Natural killer cell (primary cell): ENCODE results near the gene CSNK1G2. TPM values are rescaled to one million over a fixed set of nuclear protein-coding genes. Genes with fewer than 3 reads are reported as not detected.

Experiments
- ATAC-seq, 3 donors: fragments of 150-1000 bp in 2 of 3; fragments of 200-7000 bp in 1 of 3; cut with Tn5 transposase; 1 replicate in 1 of 3; 2 replicates in 2 of 3; pipeline ENCODE4 v1.10.0; 2021; ENCODE audit warnings: mild to moderate bottlenecking in 2 of 3, moderate library complexity in 2 of 3
- DNase-seq, 2 donors: peaks; one replicate each; pipeline versions ENCODE4 v3.0.0 to v3.0.0-alpha.2; 2013 to 2021; ENCODE audit warnings: mixed read lengths in 1 of 2
- H3K27ac ChIP-seq: one replicate; pipeline ENCODE4 v1.5.1; 2013; ENCODE audit warnings: mild to moderate bottlenecking, low read length
- H3K27me3 ChIP-seq: one replicate; pipeline ENCODE4 v1.6.1; 2013; ENCODE audit warnings: low read length; ENCODE audit not compliant: control insufficient read depth, insufficient read depth
- H3K36me3 ChIP-seq: one replicate; pipeline ENCODE4 v1.6.1; 2013; ENCODE audit warnings: low read length; ENCODE audit not compliant: control insufficient read depth, insufficient read depth
- H3K4me1 ChIP-seq: one replicate; pipeline ENCODE4 v1.6.1; 2013; ENCODE audit warnings: low read length; ENCODE audit not compliant: control insufficient read depth, insufficient read depth
- H3K4me3 ChIP-seq: one replicate; pipeline ENCODE4 v1.5.1; 2013; ENCODE audit warnings: low read length
- H3K9me3 ChIP-seq: one replicate; pipeline ENCODE4 v1.6.1; 2013; ENCODE audit warnings: low read length; ENCODE audit not compliant: control insufficient read depth, insufficient read depth
- H3K27ac Mint-ChIP-seq, 2 donors: one replicate each; pipeline ENCODE4 v1.8.0; 2022; ENCODE audit warnings: mild to moderate bottlenecking in 2 of 2, mixed read lengths in 2 of 2, moderate library complexity in 1 of 2
- H3K27me3 Mint-ChIP-seq, 2 donors: one replicate each; pipeline ENCODE4 v1.8.0; 2022; ENCODE audit warnings: low read depth in 2 of 2, mixed read lengths in 2 of 2
- H3K36me3 Mint-ChIP-seq: one replicate; pipeline ENCODE4 v1.8.0; 2022; ENCODE audit warnings: mixed read lengths
- H3K4me1 Mint-ChIP-seq, 2 donors: one replicate each; pipeline ENCODE4 v1.8.0; 2022; ENCODE audit warnings: mixed read lengths in 2 of 2
- H3K4me3 Mint-ChIP-seq: one replicate; pipeline ENCODE4 v1.8.0; 2022; ENCODE audit warnings: mild to moderate bottlenecking, moderate library complexity, mixed read lengths
- H3K9me3 Mint-ChIP-seq, 2 donors: one replicate each; pipeline ENCODE4 v1.8.0; 2022; ENCODE audit warnings: mixed read lengths in 2 of 2
- CTCF ChIP-seq: fragments of 200-600 bp; IDR thresholded peaks from one replicate; pipeline ENCODE4 v1.8.0; 2022; ENCODE audit warnings: antibody characterized with exemption
- WGBS: methylation state at CpG from one replicate; pipeline ENCODE4 v1.1.7; 2013; ENCODE audit warnings: missing lambda C conversion rate; ENCODE audit not compliant: insufficient coverage; 5-methylcytosine and 5-hydroxymethylcytosine counted together
- intact Hi-C: fragments of 100-400 bp; cut with micrococcal nuclease; formaldehyde crosslinking; loops from one replicate; pipeline ENCODE4 v1.14.2; 2022
- total RNA-seq, 4 donors: library from RNA; stranded (reverse); fragments of 120-200 nt in 1 of 4; gene quantifications; one replicate each; pipeline versions ENCODE4 v1.2.3 to v1.2.4, GENCODE V29; 2013 to 2022

Gene CSNK1G2
- total RNA-seq, 3 donors from 2014 or later (not counting 1 experiment from before 2014, with no cell fraction given): 138 to 143 (median 139) TPM

GRCh38 chr19:1907563-1908363, 33.2 kb upstream of the CSNK1G2 start:
- ATAC-seq: no peak
- H3K4me1 ChIP-seq: peaks cover 62% of the 10 kb centered on the region
- H3K36me3 Mint-ChIP-seq: no peaks in the 10 kb centered on the region
- peaks cover 25 to 35% of the 10 kb centered on the region in 2 donors for H3K4me1 Mint-ChIP-seq
- no peak for DNase-seq
- H3K9me3 Mint-ChIP-seq: no peaks in the 10 kb centered on the region
- H3K27me3 Mint-ChIP-seq: no peaks in the 10 kb centered on the region
- H3K4me3 Mint-ChIP-seq: no peak overlapping the region
- TF ChIP-seq CTCF: no peak
- no peaks in the 10 kb centered on the region for H3K36me3 ChIP-seq
- H3K27ac ChIP-seq: no peak overlapping the region
- 86% methylated on average over 43 of the region's 43 CpGs for WGBS
- intact Hi-C loops: no loop called here
- H3K27ac Mint-ChIP-seq: peak overlapping the region in 1 of 2 donors; percentile 8
- H3K9me3 ChIP-seq: no peaks in the 10 kb centered on the region
- no peaks in the 10 kb centered on the region for H3K27me3 ChIP-seq
- no peak overlapping the region for H3K4me3 ChIP-seq

GRCh38 chr19:1908364-1908678, 32.7 kb upstream of the CSNK1G2 start:
- 98% methylated on average over 13 of the region's 13 CpGs for WGBS
- DNase-seq (no peak), ATAC-seq (no peak)
- H3K27me3 ChIP-seq: no peaks in the 10 kb centered on the region
- Mint-ChIP-seq H3K4me1 (peaks cover 25 to 35% of the 10 kb centered on the region in 2 donors), H3K4me3 (no peak overlapping the region), H3K9me3 (no peaks in the 10 kb centered on the region), H3K27ac (peak overlapping the region; percentile 69 to 73), H3K27me3 (no peaks in the 10 kb centered on the region), H3K36me3 (no peaks in the 10 kb centered on the region)
- TF ChIP-seq CTCF: no peak
- H3K36me3 ChIP-seq: peaks cover 3% of the 10 kb centered on the region
- peaks cover 58% of the 10 kb centered on the region for H3K4me1 ChIP-seq
- no peak overlapping the region for H3K4me3 ChIP-seq
- intact Hi-C loops: no loop called here
- H3K9me3 ChIP-seq: no peaks in the 10 kb centered on the region
- H3K27ac ChIP-seq: no peak overlapping the region

GRCh38 chr19:1909761-1910080, 31.3 kb upstream of the CSNK1G2 start:
- WGBS: 20% methylated on average over 10 of the region's 10 CpGs
- peaks cover 5% of the 10 kb centered on the region for H3K36me3 ChIP-seq
- peaks cover 48% of the 10 kb centered on the region for H3K4me1 ChIP-seq
- no peaks in the 10 kb centered on the region for H3K9me3 ChIP-seq
- H3K27ac ChIP-seq: peak overlapping the region; percentile 26
- H3K9me3 Mint-ChIP-seq: no peaks in the 10 kb centered on the region
- H3K4me3 ChIP-seq: no peak overlapping the region
- ATAC-seq: no peak
- DNase-seq: no peak
- H3K4me3 Mint-ChIP-seq: peak overlapping the region; percentile 78
- no peaks in the 10 kb centered on the region for H3K27me3 Mint-ChIP-seq
- no peaks in the 10 kb centered on the region for H3K27me3 ChIP-seq
- no peak for TF ChIP-seq CTCF
- intact Hi-C loops: no loop called here
- H3K4me1 Mint-ChIP-seq: peaks cover 25 to 31% of the 10 kb centered on the region in 2 donors
- no peaks in the 10 kb centered on the region for H3K36me3 Mint-ChIP-seq
- peak overlapping the region; percentile 69 to 73 for H3K27ac Mint-ChIP-seq

GRCh38 chr19:1910177-1910576, 30.8 kb upstream of the CSNK1G2 start:
- Mint-ChIP-seq H3K27me3 (no peaks in the 10 kb centered on the region), H3K9me3 (no peaks in the 10 kb centered on the region), H3K27ac (peak overlapping the region; percentile 69 to 73), H3K36me3 (no peaks in the 10 kb centered on the region), H3K4me3 (peak overlapping the region; percentile 78), H3K4me1 (peaks cover 25 to 32% of the 10 kb centered on the region in 2 donors)
- no peak for DNase-seq
- Histone ChIP-seq H3K4me1 (peaks cover 45% of the 10 kb centered on the region), H3K27me3 (no peaks in the 10 kb centered on the region), H3K27ac (no peak overlapping the region), H3K9me3 (no peaks in the 10 kb centered on the region), H3K36me3 (peaks cover 5% of the 10 kb centered on the region), H3K4me3 (no peak overlapping the region)
- 90% methylated on average over 10 of the region's 10 CpGs for WGBS
- TF ChIP-seq CTCF: no peak
- intact Hi-C loops: no loop called here
- ATAC-seq: no peak
